ENCODE measurements around the gene ZNF605. TPM values are rescaled to one million over a fixed set of nuclear protein-coding genes. Genes with fewer than 3 reads are reported as not detected.
"Not testable (repeated sequence)": the region's sequence is repeated elsewhere in the genome, so short reads cannot be mapped to it uniquely, and the experiment has no call there.

The ZNF605 gene
- total RNA-seq, 2 experiments from 2014 or later, result 9.6 to 9.9 TPM

DNA sequence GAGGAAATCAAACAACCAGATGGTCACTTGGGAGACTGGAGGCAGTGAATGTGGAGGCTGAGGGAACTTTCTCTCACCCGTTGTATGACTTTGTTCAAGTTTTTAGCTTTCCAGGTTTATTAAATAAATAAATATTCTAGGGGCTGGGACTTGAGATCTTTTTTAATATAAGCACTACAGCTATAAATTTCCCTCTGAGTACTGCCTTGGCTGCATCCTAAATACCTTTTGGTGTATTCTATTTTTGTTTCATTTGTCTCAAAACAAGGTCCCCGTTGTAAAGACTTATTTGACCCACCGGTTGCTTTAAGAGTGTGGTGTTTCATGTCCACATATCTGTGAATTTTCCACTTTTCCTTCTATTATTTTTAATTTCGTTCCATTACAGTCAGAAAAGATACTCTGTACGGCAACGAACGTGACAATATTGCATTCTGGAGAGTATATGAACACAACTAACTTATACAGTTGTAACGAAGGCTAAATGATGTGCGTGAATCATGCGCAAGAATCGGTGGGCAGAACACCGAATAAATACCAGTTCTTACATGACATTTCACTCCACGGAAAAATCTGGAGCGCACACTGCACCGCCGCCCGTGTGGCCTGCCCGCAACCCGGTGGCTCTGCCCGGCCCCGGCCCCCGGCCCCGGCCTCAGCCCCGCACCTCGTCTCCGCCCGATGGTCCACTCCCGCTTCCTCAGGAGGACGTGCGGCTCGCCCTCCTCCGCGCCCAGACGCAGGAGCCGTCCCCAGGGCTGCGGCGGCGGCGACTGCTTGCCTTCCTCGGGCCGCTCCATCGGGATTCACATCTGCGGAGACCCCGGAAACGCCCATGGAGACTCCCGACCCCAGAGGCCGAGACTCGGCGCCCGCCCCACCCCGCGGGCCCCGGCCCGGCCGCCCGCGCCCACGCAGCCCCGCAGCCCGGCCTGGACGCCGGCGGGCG is 69.3 kb downstream of the ZNF605 start:
- H3K36me3 Mint-ChIP-seq (ENCODE audit: low read depth), result peaks cover 54% of the 10 kb centered on the region
- peak overlapping the region; percentile 100 for H3K27ac Mint-ChIP-seq
- ATAC-seq, result peak; percentile 20
- H3K9me3 Mint-ChIP-seq (ENCODE audit: insufficient read depth), result peaks cover 14% of the 10 kb centered on the region
- POLR2A ChIA-PET, result interaction anchor here (0.9 to 1.1 kb wide), 4 partner anchors 14 to 58 kb away, joined by 5 to 7 read pairs (median 6); partner anchors contain the start of gene GOLGA3
- peaks cover 33% of the 10 kb centered on the region for H3K4me1 Mint-ChIP-seq (ENCODE audit: low read depth)
- peak overlapping the region; percentile 97 for H3K4me3 Mint-ChIP-seq
- peaks cover 4% of the 10 kb centered on the region for H3K27me3 Mint-ChIP-seq (ENCODE audit: low read depth)
- CTCF ChIA-PET, result interaction anchor here (0.7 to 2.1 kb wide), 3 partner anchors 13 to 108 kb away, joined by 3 to 11 read pairs (median 3); no protein-coding TSS in a partner anchor
- DNase-seq, result no peak

DNA sequence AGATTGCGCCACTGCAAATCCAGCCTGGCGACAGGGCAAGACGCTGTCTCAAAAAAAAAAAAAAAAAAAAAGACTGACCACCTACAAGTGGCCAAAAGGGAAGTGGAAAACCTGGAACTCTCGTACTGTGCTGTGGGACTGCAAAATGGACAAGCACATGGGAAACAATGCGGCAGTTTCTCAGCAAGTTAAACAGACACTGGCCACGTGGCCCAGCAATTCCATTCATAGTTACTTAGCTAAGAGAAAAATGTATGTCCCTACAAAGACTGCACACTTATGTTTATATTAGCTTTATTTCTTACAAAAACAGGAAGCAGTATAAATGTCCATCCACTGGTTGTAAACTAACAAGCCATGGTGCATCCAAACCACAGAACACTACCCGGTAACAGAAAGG is 74.3 kb downstream of the ZNF605 start:
- ChIA-PET POLR2A (no interaction called here), CTCF (interaction anchor here (1.0 kb wide), 1 partner anchor 23 kb away, joined by 4 read pairs; no protein-coding TSS in a partner anchor)
- Mint-ChIP-seq H3K36me3 (ENCODE audit: low read depth) (peaks cover 61% of the 10 kb centered on the region), H3K9me3 (ENCODE audit: insufficient read depth) (peaks cover 17% of the 10 kb centered on the region), H3K4me1 (ENCODE audit: low read depth) (peaks cover 30% of the 10 kb centered on the region), H3K27ac (no peak overlapping the region), H3K4me3 (no peak overlapping the region), H3K27me3 (ENCODE audit: low read depth) (no peaks in the 10 kb centered on the region)
- DNase-seq (no peak), ATAC-seq (no peak)

DNA sequence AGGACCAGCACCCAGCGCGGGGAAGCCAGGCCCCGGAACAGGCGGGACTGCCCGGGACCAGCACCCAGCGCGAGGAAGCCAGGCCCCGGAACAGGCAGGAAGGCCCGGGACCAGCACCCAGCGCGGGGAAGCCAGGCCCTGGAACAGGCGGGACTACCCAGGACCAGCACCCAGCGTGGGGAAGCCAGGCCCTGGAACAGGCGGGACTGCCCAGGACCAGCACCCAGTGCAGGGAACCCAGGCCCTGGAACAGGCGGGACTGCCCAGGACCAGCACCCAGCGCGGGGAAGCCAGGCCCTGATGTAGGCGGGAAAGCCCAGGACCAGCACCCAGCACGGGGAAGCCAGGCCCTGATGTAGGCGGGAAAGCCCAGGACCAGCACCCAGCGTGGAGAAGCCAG is 81.5 kb downstream of the ZNF605 start:
- not testable (repeated sequence) for H3K27me3 Mint-ChIP-seq (ENCODE audit: low read depth); H3K4me3 Mint-ChIP-seq; H3K27ac Mint-ChIP-seq; ATAC-seq; H3K9me3 Mint-ChIP-seq (ENCODE audit: insufficient read depth); DNase-seq
- ChIA-PET CTCF (interaction anchor here (1.2 kb wide), 1 partner anchor 32 kb away, joined by 3 read pairs; no protein-coding TSS in a partner anchor), POLR2A (interaction anchor here (1.4 kb wide), 1 partner anchor 46 kb away, joined by 4 read pairs; the partner anchor contains the start of gene GOLGA3)
- Mint-ChIP-seq H3K36me3 (ENCODE audit: low read depth) (peaks cover 56% of the 10 kb centered on the region), H3K4me1 (ENCODE audit: low read depth) (peaks cover 32% of the 10 kb centered on the region)

DNA sequence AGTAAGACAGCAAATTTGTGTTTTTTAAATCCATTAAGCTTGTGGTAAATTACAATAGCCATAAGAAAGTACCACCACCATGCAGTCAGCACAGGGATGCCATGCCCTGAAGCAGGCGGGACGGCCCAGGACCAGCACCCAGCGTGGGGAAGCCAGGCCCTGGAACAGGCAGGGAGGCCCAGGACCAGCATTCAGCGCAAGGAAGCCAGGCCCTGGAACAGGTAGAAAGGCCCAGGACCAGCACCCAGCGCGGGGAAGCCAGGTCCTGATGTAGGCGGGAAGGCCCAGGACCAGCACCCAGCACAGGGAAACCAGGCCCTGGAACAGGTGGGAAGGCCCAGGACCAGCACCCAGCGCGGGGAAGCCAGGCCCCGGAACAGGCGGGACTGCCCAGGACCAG is 81.9 kb downstream of the ZNF605 start:
- H3K36me3 Mint-ChIP-seq (ENCODE audit: low read depth), result peaks cover 58% of the 10 kb centered on the region
- ATAC-seq (no peak), DNase-seq (no peak)
- ChIA-PET POLR2A (interaction anchor here (1.5 kb wide), 1 partner anchor 40 kb away, joined by 4 read pairs; no protein-coding TSS in a partner anchor), CTCF (interaction anchor here (1.2 to 3.0 kb wide), 2 partner anchors 31 to 33 kb away, joined by 3 to 15 read pairs; no protein-coding TSS in a partner anchor)
- H3K27ac Mint-ChIP-seq, result peak overlapping the region; percentile 72
- no peak overlapping the region for H3K4me3 Mint-ChIP-seq
- H3K4me1 Mint-ChIP-seq (ENCODE audit: low read depth), result peaks cover 31% of the 10 kb centered on the region
- no peaks in the 10 kb centered on the region for H3K9me3 Mint-ChIP-seq (ENCODE audit: insufficient read depth)
- H3K27me3 Mint-ChIP-seq (ENCODE audit: low read depth), result no peaks in the 10 kb centered on the region

DNA sequence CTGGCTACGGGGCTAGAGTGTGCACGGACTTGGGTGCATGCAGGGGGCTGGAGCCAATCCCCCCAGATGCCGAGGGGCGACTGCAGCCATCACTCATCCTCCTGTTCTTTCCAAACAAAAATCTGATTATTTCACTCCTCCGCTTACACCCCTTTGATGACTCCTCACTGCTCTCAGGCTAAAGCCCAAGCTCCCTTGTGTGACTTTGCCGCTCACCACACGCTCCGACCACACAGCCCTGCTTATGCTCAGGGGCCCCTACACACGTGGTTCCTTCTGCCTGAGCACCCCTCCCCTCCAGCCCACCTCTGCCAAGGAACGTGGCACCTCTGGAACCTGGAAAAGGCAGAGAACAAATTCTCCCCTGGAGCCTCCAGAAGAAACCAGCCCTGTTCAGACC is 82.4 kb downstream of the ZNF605 start:
- Mint-ChIP-seq H3K4me3 (peak overlapping the region; percentile 22), H3K4me1 (ENCODE audit: low read depth) (peaks cover 32% of the 10 kb centered on the region), H3K36me3 (ENCODE audit: low read depth) (peaks cover 60% of the 10 kb centered on the region), H3K9me3 (ENCODE audit: insufficient read depth) (no peaks in the 10 kb centered on the region), H3K27ac (peak overlapping the region; percentile 72), H3K27me3 (ENCODE audit: low read depth) (no peaks in the 10 kb centered on the region)
- no peak for DNase-seq
- no peak for ATAC-seq
- CTCF ChIA-PET, result interaction anchor here (0.6 to 3.0 kb wide), 4 partner anchors 11 to 33 kb away, joined by 3 to 15 read pairs (median 3); no protein-coding TSS in a partner anchor
- POLR2A ChIA-PET, result interaction anchor here (0.8 to 1.5 kb wide), 5 partner anchors 9 to 112 kb away, joined by 3 to 6 read pairs (median 4); partner anchors contain the start of genes ANKLE2 and GOLGA3

DNA sequence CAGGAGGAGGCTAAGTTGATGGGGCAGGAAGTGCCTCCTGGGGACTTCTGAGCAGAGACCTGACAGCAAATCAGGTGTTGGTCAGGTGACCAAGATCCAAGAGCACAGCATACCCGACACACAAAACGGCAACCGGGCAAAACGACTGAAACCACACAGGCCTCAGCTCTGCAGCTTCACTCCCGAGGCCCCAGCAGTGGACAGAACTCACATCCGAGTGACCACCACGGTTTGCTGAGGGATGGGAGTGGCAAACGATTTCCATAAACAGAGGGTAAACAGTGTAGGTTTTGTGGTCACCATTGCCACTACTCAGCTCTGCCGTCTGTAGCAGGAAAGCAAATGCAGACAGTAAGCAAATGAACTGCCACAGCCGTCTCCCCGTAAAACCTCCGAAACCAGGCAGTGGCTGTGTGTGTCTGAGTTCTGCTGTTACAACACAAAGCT is 83.1 kb downstream of the ZNF605 start:
- peak; percentile 67 for DNase-seq
- H3K36me3 Mint-ChIP-seq (ENCODE audit: low read depth), result peaks cover 62% of the 10 kb centered on the region
- ATAC-seq, result peak; percentile 85
- POLR2A ChIA-PET, result interaction anchor here (0.8 to 1.5 kb wide), 6 partner anchors 9 to 111 kb away, joined by 3 to 6 read pairs (median 4); partner anchors contain the start of genes ANKLE2, GOLGA3 and ZNF605
- H3K27ac Mint-ChIP-seq, result peak overlapping the region; percentile 81
- no peaks in the 10 kb centered on the region for H3K27me3 Mint-ChIP-seq (ENCODE audit: low read depth)
- peak overlapping the region; percentile 43 for H3K4me3 Mint-ChIP-seq
- H3K9me3 Mint-ChIP-seq (ENCODE audit: insufficient read depth), result no peaks in the 10 kb centered on the region
- CTCF ChIA-PET, result interaction anchor here (0.6 to 3.0 kb wide), 5 partner anchors 10 to 34 kb away, joined by 3 to 15 read pairs (median 3); no protein-coding TSS in a partner anchor
- H3K4me1 Mint-ChIP-seq (ENCODE audit: low read depth), result peaks cover 32% of the 10 kb centered on the region

DNA sequence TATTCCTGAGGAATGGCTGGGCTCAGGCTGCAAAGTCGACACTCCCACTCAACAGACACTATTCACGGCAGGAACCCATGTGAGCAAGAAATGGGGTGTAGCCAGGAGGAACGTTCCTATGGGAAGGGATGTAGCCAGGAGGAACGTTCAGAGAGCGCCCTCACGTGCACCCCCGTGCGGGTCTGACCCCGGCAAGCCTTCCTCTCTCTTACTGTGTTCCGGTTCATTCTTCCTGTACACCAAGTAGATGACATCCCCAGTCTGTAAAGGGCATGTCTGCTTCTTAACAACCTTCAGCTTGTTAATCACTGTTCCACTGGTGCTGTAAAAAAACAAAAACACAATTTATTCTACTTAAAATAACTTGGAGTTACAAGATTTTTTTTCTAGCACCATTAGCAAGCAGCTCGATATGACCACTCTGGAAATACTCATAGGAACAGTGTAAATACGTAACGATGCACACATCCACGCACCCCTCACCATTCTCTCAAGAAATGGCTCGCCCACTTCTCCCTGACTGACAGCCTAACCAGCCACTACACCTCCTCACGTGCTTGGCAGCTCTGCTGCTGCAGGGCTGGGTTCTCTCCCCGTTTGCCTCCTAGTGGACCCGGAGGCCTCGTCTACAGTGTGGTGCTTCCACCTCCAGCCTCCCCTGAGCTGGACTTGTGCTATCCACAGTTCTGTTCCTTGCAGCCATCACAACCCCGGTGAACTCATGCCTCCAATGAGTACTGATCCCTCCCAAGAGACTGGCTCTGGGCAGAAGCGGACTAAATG is 83.8 kb downstream of the ZNF605 start:
- peaks cover 64% of the 10 kb centered on the region for H3K36me3 Mint-ChIP-seq (ENCODE audit: low read depth)
- peak; percentile 20 for ATAC-seq
- CTCF ChIA-PET, result interaction anchor here (0.8 to 3.0 kb wide), 2 partner anchors 11 to 33 kb away, joined by 4 to 15 read pairs; no protein-coding TSS in a partner anchor
- DNase-seq, result no peak
- H3K27ac Mint-ChIP-seq, result peak overlapping the region; percentile 81
- H3K27me3 Mint-ChIP-seq (ENCODE audit: low read depth), result no peaks in the 10 kb centered on the region
- H3K4me1 Mint-ChIP-seq (ENCODE audit: low read depth), result peaks cover 36% of the 10 kb centered on the region
- peak overlapping the region; percentile 43 for H3K4me3 Mint-ChIP-seq
- no peaks in the 10 kb centered on the region for H3K9me3 Mint-ChIP-seq (ENCODE audit: insufficient read depth)
- POLR2A ChIA-PET, result interaction anchor here (1.0 to 1.3 kb wide), 3 partner anchors 32 to 84 kb away, joined by 3 to 4 read pairs (median 3); partner anchors contain the start of genes GOLGA3 and ZNF605

DNA sequence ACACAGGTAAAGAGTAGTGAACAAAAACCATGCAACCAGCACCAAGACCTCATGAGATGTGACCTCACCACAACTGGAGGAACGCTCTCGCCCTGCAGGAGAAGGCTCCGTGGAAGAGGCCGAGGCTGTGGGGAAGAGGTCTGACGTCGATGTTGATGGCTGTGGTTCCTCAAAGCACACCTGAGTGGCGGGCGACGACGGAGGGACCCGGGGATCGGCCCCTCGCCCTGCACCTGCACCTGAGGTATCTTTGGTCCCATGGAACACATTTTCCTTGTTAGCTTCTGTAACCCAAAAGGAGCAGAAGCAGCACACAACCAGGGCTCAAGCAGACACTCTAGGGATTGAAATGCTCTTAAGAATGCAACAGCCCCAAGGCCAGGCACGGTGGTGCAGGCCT is 86.6 kb downstream of the ZNF605 start:
- H3K36me3 Mint-ChIP-seq (ENCODE audit: low read depth), result peaks cover 66% of the 10 kb centered on the region
- DNase-seq, result no peak
- CTCF ChIA-PET, result no interaction called here
- H3K27ac Mint-ChIP-seq, result no peak overlapping the region
- H3K27me3 Mint-ChIP-seq (ENCODE audit: low read depth), result no peaks in the 10 kb centered on the region
- peaks cover 44% of the 10 kb centered on the region for H3K4me1 Mint-ChIP-seq (ENCODE audit: low read depth)
- POLR2A ChIA-PET, result no interaction called here
- no peak for ATAC-seq
- no peaks in the 10 kb centered on the region for H3K9me3 Mint-ChIP-seq (ENCODE audit: insufficient read depth)
- H3K4me3 Mint-ChIP-seq, result no peak overlapping the region

Other genes starting within 250 kb of the ZNF605 start
- gene PGAM5, start 245.5 kb downstream of the ZNF605 start, total RNA-seq, result 10 to 100 TPM; 59.3 to 59.8 TPM
- 100 to 1,000 TPM in 1 of 2 experiments, 10 to 100 TPM in 1; 95.7 to 101 TPM for gene ANKLE2, start 194.5 kb downstream of the ZNF605 start, total RNA-seq
- gene GOLGA3, start 127.4 kb downstream of the ZNF605 start, total RNA-seq, result 10 to 100 TPM; 63.7 to 69.3 TPM
- 10 to 100 TPM; 88.0 to 90.6 TPM for gene CHFR, start 68.7 kb downstream of the ZNF605 start, total RNA-seq
- gene ZNF26, start 30.1 kb upstream of the ZNF605 start, total RNA-seq, result 10 to 100 TPM; 19.5 to 20.8 TPM
- 10 to 100 TPM; 27.2 to 28.7 TPM for gene ZNF84, start 81.2 kb upstream of the ZNF605 start, total RNA-seq
- gene ZNF140, start 124.6 kb upstream of the ZNF605 start, total RNA-seq, result 10 to 100 TPM; 14.1 to 17.1 TPM
- gene ZNF891, start 174.0 kb upstream of the ZNF605 start, total RNA-seq, result 1 to 10 TPM; 1.9 to 2.3 TPM
- 1 to 10 TPM; 8.1 to 8.5 TPM for gene ZNF10, start 174.3 kb upstream of the ZNF605 start, total RNA-seq
- gene ZNF268, start 225.2 kb upstream of the ZNF605 start, total RNA-seq, result 10 to 100 TPM; 18.0 to 19.6 TPM

Measured in activated CD8-positive, alpha-beta T cell treated with anti-CD3 and anti-CD28 coated beads, Interleukin-2, amount 10 ng/mL, durations not matched to agents 7 days and 5 days (primary cell).